BLaER1 treated with 17β-estradiol and CSF1 and Interleukin-3, amounts not matched to agents 10 nM and 100 nM (cell line): Measurements from ENCODE around the gene NOXO1.

Experiments used
- H3K27ac ChIP-seq, 11 experiments: shearing (Covaris generic); formaldehyde crosslinking; 2 replicates each; pipeline ENCODE4 v1.8.1; 2022
- H3K27me3 ChIP-seq, 11 experiments: shearing (Covaris generic); formaldehyde crosslinking; 2 replicates each; pipeline ENCODE4 v1.8.1; 2022
- H3K36me3 ChIP-seq, 11 experiments: shearing (Covaris generic); formaldehyde crosslinking; 2 replicates each; pipeline ENCODE4 v1.8.1; 2022
- H3K4me1 ChIP-seq, 10 experiments: shearing (Covaris generic); formaldehyde crosslinking; 2 replicates each; pipeline ENCODE4 v1.8.1; 2022
- H3K4me2 ChIP-seq, 11 experiments: shearing (Covaris generic); formaldehyde crosslinking; 2 replicates each; pipeline ENCODE4 v1.8.1; 2022
- H3K4me3 ChIP-seq, 10 experiments: shearing (Covaris generic); formaldehyde crosslinking; 2 replicates each; pipeline ENCODE4 v1.8.1; 2022
- H3K9ac ChIP-seq, 11 experiments: shearing (Covaris generic); formaldehyde crosslinking; 2 replicates each; pipeline ENCODE4 v1.8.1; 2022
- H3K9me3 ChIP-seq, 11 experiments: shearing (Covaris generic); formaldehyde crosslinking; replicated peaks in 1 of 11; 2 replicates each; pipeline ENCODE4 v1.8.1; 2022
- H4K20me1 ChIP-seq, 11 experiments: shearing (Covaris generic); formaldehyde crosslinking; 2 replicates each; pipeline ENCODE4 v1.8.1; 2022
- Cebpa-rat ChIP-seq, 11 experiments: shearing (Covaris generic); IDR thresholded peaks; 2 replicates each; pipeline ENCODE4 v1.8.1; 2022

Gene NOXO1

GRCh38 chr16:2008009-2008526 lies 26.8 kb upstream of the NOXO1 start:
- Histone ChIP-seq H3K9me3 (no peaks in the 10 kb centered on the region), H3K36me3 (peaks cover 5 to 43% (median 27%) of the 10 kb centered on the region in 11 experiments), H3K9ac (peak overlapping the region; percentile 86 to 99 (median 97)), H4K20me1 (peaks cover 55 to 64% (median 62%) of the 10 kb centered on the region in 11 experiments), H3K27me3 (no peaks in the 10 kb centered on the region), H3K27ac (peak overlapping the region; percentile 32 to 97 (median 94); a peak in 19 of 22 replicates), H3K4me2 (peak overlapping the region; percentile 94 to 100 (median 98)), H3K4me3 (peak overlapping the region; percentile 81 to 100 (median 96)), H3K4me1 (peaks cover 59 to 77% (median 64%) of the 10 kb centered on the region in 10 experiments)
- no peak for TF ChIP-seq Cebpa-rat (IDR thresholded peaks at IDR 0.05)

- Histone ChIP-seq H3K27ac (peak overlapping the region; percentile 32 to 97 (median 94); a peak in 19 of 22 replicates), H3K9ac (peak overlapping the region; percentile 86 to 99 (median 97)), H4K20me1 (peaks cover 56 to 72% (median 70%) of the 10 kb centered on the region in 11 experiments), H3K9me3 (no peaks in the 10 kb centered on the region), H3K4me3 (peak overlapping the region; percentile 81 to 100 (median 96)), H3K4me2 (peak overlapping the region; percentile 94 to 100 (median 98)), H3K4me1 (peaks cover 59 to 77% (median 64%) of the 10 kb centered on the region in 10 experiments), H3K27me3 (no peaks in the 10 kb centered on the region), H3K36me3 (peaks cover 13 to 51% (median 35%) of the 10 kb centered on the region in 11 experiments)
- no peak for TF ChIP-seq Cebpa-rat (IDR thresholded peaks at IDR 0.05)
Measured at GRCh38 chr16:2007081-2007836, 26.0 kb upstream of the NOXO1 start.

- Histone ChIP-seq H3K9ac (peak overlapping the region; percentile 52 to 99 (median 95); a peak in 20 of 22 replicates), H3K27ac (peak overlapping the region in 8 of 11 experiments; percentile 23 to 97 (median 88); a peak in 11 of 22 replicates), H4K20me1 (peaks cover 61 to 81% (median 80%) of the 10 kb centered on the region in 11 experiments)
Measured at GRCh38 chr16:2006317-2006716, 25.0 kb upstream of the NOXO1 start.

GRCh38 chr16:2005646-2006045 lies 24.4 kb upstream of the NOXO1 start:
- peak overlapping the region; percentile 94 to 100 (median 98) for H3K4me2 ChIP-seq
- no peak for TF ChIP-seq Cebpa-rat (IDR thresholded peaks at IDR 0.05)
- peak overlapping the region in 9 of 11 experiments; percentile 5 to 94 (median 43); a peak in 15 of 22 replicates for H3K27ac ChIP-seq
- H4K20me1 ChIP-seq, result peaks cover 61 to 88% (median 85%) of the 10 kb centered on the region in 11 experiments
- peak overlapping the region; percentile 28 to 99 (median 95) for H3K9ac ChIP-seq
- no peaks in the 10 kb centered on the region for H3K9me3 ChIP-seq
- H3K36me3 ChIP-seq, result peaks cover 29 to 68% (median 51%) of the 10 kb centered on the region in 11 experiments
- H3K4me1 ChIP-seq, result peaks cover 56 to 62% (median 60%) of the 10 kb centered on the region in 10 experiments
- H3K4me3 ChIP-seq, result peak overlapping the region in 7 of 10 experiments; percentile 19 to 55 (median 29); a peak in 11 of 20 replicates
- H3K27me3 ChIP-seq, result no peaks in the 10 kb centered on the region

More at GRCh38 chr16:2006317-2006716, 25.0 kb upstream of the NOXO1 start:
- Histone ChIP-seq H3K9me3 (no peaks in the 10 kb centered on the region), H3K4me1 (peaks cover 59 to 69% (median 64%) of the 10 kb centered on the region in 10 experiments), H3K36me3 (peaks cover 22 to 61% (median 44%) of the 10 kb centered on the region in 11 experiments), H3K4me3 (peak overlapping the region in 5 of 10 experiments; percentile 19 to 55 (median 29); a peak in 5 of 20 replicates), H3K27me3 (no peaks in the 10 kb centered on the region), H3K4me2 (peak overlapping the region; percentile 94 to 100 (median 98))
- no peak for TF ChIP-seq Cebpa-rat (IDR thresholded peaks at IDR 0.05)

GRCh38 chr16:2004795-2005517 lies 23.7 kb upstream of the NOXO1 start:
- TF ChIP-seq Cebpa-rat (IDR thresholded peaks at IDR 0.05), result no peak
- H3K9ac ChIP-seq, result peak overlapping the region; percentile 28 to 99 (median 95)
- peaks cover 36 to 74% (median 58%) of the 10 kb centered on the region in 11 experiments for H3K36me3 ChIP-seq
- peak overlapping the region in 9 of 11 experiments; percentile 5 to 94 (median 43); a peak in 15 of 22 replicates for H3K27ac ChIP-seq
- peaks cover 61 to 95% (median 92%) of the 10 kb centered on the region in 11 experiments for H4K20me1 ChIP-seq
- H3K4me2 ChIP-seq, result peak overlapping the region; percentile 94 to 100 (median 98)
- peaks cover 49 to 55% (median 53%) of the 10 kb centered on the region in 10 experiments for H3K4me1 ChIP-seq
- no peaks in the 10 kb centered on the region for H3K27me3 ChIP-seq
- H3K4me3 ChIP-seq, result peak overlapping the region in 7 of 10 experiments; percentile 19 to 55 (median 31); a peak in 10 of 20 replicates
- no peaks in the 10 kb centered on the region for H3K9me3 ChIP-seq

- Histone ChIP-seq H3K4me3 (peak overlapping the region in 1 of 10 experiments; percentile 31; a peak in 2 of 20 replicates), H3K4me1 (peaks cover 49 to 55% (median 53%) of the 10 kb centered on the region in 10 experiments), H4K20me1 (peaks cover 61 to 100% (median 98%) of the 10 kb centered on the region in 11 experiments), H3K36me3 (peaks cover 45 to 84% (median 67%) of the 10 kb centered on the region in 11 experiments), H3K27me3 (no peaks in the 10 kb centered on the region), H3K4me2 (peak overlapping the region; percentile 94 to 100 (median 98)), H3K9ac (peak overlapping the region; percentile 1 to 99 (median 94); a peak in 17 of 22 replicates), H3K9me3 (no peaks in the 10 kb centered on the region), H3K27ac (peak overlapping the region in 6 of 11 experiments; percentile 4 to 94 (median 34); a peak in 8 of 22 replicates)
- TF ChIP-seq Cebpa-rat (IDR thresholded peaks at IDR 0.05), result no peak
Measured at GRCh38 chr16:2003827-2004641, 22.8 kb upstream of the NOXO1 start.

- H3K27ac ChIP-seq, result peak overlapping the region in 1 of 11 experiments; percentile 22; a peak in 2 of 22 replicates
- H3K4me1 ChIP-seq, result peaks cover 45 to 52% (median 49%) of the 10 kb centered on the region in 10 experiments
Measured at GRCh38 chr16:2003231-2003826, 22.1 kb upstream of the NOXO1 start.

More at GRCh38 chr16:2003231-2003826, 22.1 kb upstream of the NOXO1 start:
- no peak for TF ChIP-seq Cebpa-rat (IDR thresholded peaks at IDR 0.05)
- Histone ChIP-seq H3K36me3 (peaks cover 52 to 91% (median 74%) of the 10 kb centered on the region in 11 experiments), H4K20me1 (peaks cover 58 to 100% (median 96%) of the 10 kb centered on the region in 11 experiments), H3K9ac (peak overlapping the region in 7 of 11 experiments; percentile 5 to 45 (median 33); a peak in 5 of 22 replicates), H3K4me2 (peak overlapping the region in 2 of 11 experiments; percentile 16 to 97; a peak in 1 of 22 replicates), H3K4me3 (no peak overlapping the region), H3K27me3 (no peaks in the 10 kb centered on the region), H3K9me3 (no peaks in the 10 kb centered on the region)
